Neural progenitor cell (in vitro differentiated cells): Measurements from ENCODE around the gene RCSD1. TPM values are rescaled to one million over a fixed set of nuclear protein-coding genes. Genes with fewer than 3 reads are reported as not detected.

Source experiments
- DNase-seq: peaks from one replicate; pipeline ENCODE4 v3.0.0-alpha.2; 2016; ENCODE audit warnings: low spot score
- H2AFZ ChIP-seq: fragments of 200-600 bp; sonication (generic); replicated peaks from 2 replicates; pipeline ENCODE4 v1.6.1; 2016; ENCODE audit warnings: antibody characterized with exemption
- H3F3A ChIP-seq: fragments of 200-600 bp; sonication (generic); 2 replicates; pipeline ENCODE4 v1.6.1; 2016; ENCODE audit warnings: antibody characterized with exemption, low read depth
- H3K27ac ChIP-seq: fragments of 200-600 bp; sonication (generic); 2 replicates; pipeline ENCODE4 v1.5.1; 2016; ENCODE audit warnings: mild to moderate bottlenecking
- H3K27me3 ChIP-seq: fragments of 200-600 bp; sonication (generic); 2 replicates; pipeline ENCODE4 v1.6.1; 2016; ENCODE audit warnings: mild to moderate bottlenecking, moderate library complexity
- H3K36me3 ChIP-seq: fragments of 200-600 bp; sonication (generic); 2 replicates; pipeline ENCODE4 v1.5.1; 2016
- H3K4me1 ChIP-seq: fragments of 200-600 bp; sonication (generic); 2 replicates; pipeline ENCODE4 v1.6.1; 2016; ENCODE audit warnings: mixed run types
- H3K4me2 ChIP-seq: fragments of 200-600 bp; sonication (generic); 2 replicates; pipeline ENCODE4 v1.6.1; 2016
- H3K4me3 ChIP-seq: fragments of 200-600 bp; sonication (generic); 2 replicates; pipeline ENCODE4 v1.5.1; 2016
- H3K79me2 ChIP-seq: fragments of 200-600 bp; sonication (generic); 2 replicates; pipeline ENCODE4 v1.6.1; 2016; ENCODE audit warnings: low read depth
- H3K9ac ChIP-seq: fragments of 200-600 bp; sonication (generic); 2 replicates; pipeline ENCODE4 v1.6.1; 2016
- H3K9me3 ChIP-seq: fragments of 200-600 bp; sonication (generic); 2 replicates; pipeline ENCODE4 v1.5.1; 2016; ENCODE audit warnings: low read depth
- H4K20me1 ChIP-seq: fragments of 200-600 bp; sonication (generic); 2 replicates; pipeline ENCODE4 v1.6.1; 2016; ENCODE audit warnings: low read depth
- H3K27ac Mint-ChIP-seq: 3 replicates; pipeline ENCODE4 v1.8.0; 2021; ENCODE audit warnings: mixed read lengths
- H3K27me3 Mint-ChIP-seq: 2 replicates; pipeline ENCODE4 v1.8.0; 2022; ENCODE audit warnings: low read depth, mild to moderate bottlenecking, inconsistent platforms, moderate library complexity, mixed read lengths; ENCODE audit not compliant: insufficient read depth
- H3K36me3 Mint-ChIP-seq: 3 replicates; pipeline ENCODE4 v1.8.0; 2021; ENCODE audit warnings: mixed read lengths
- H3K4me1 Mint-ChIP-seq: 3 replicates; pipeline ENCODE4 v1.8.0; 2021; ENCODE audit warnings: mixed read lengths
- H3K4me3 Mint-ChIP-seq: 3 replicates; pipeline ENCODE4 v1.8.0; 2021; ENCODE audit warnings: mild to moderate bottlenecking, moderate library complexity, mixed read lengths
- H3K9me3 Mint-ChIP-seq: 3 replicates; pipeline ENCODE4 v1.8.0; 2020; ENCODE audit warnings: mixed read lengths
- EZH2 ChIP-seq: fragments of 200-600 bp; sonication (generic); IDR thresholded peaks from 2 replicates; pipeline ENCODE4 v1.6.1; 2017; ENCODE audit warnings: antibody characterized with exemption, mild to moderate bottlenecking, moderate library complexity
- EZH2phosphoT487 ChIP-seq: fragments of 200-600 bp; sonication (generic); IDR thresholded peaks from 2 replicates; pipeline ENCODE4 v1.6.1; 2017; ENCODE audit warnings: antibody characterized with exemption
- total RNA-seq: library from RNA; depleted of rRNA; stranded (reverse); fragments of >200 nt; gene quantifications from 2 replicates; pipeline ENCODE4 v1.2.3, GENCODE V29; 2015; ENCODE audit warnings: low replicate concordance
- TF ChIP-seq, protein P1 (sequence below): fragments of 200-600 bp; sonication (generic); IDR thresholded peaks from 2 replicates; pipeline ENCODE4 v1.5.1; 2017; ENCODE audit warnings: antibody characterized with exemption, mild to moderate bottlenecking

The RCSD1 gene
- total RNA-seq, 1 donor from 2014 or later: 0.06 TPM

GRCh38 chr1:167666416-167666815, 36.4 kb downstream of the RCSD1 start:
- H3K9me3 Mint-ChIP-seq: no peaks in the 10 kb centered on the region
- H3K36me3 Mint-ChIP-seq: no peaks in the 10 kb centered on the region
- Histone ChIP-seq H3F3A (no peaks in the 10 kb centered on the region), H3K4me1 (no peaks in the 10 kb centered on the region), H3K27me3 (no peaks in the 10 kb centered on the region), H2AFZ (no peak overlapping the region), H3K4me3 (no peak overlapping the region), H3K79me2 (no peaks in the 10 kb centered on the region), H3K9ac (no peak overlapping the region), H3K9me3 (no peaks in the 10 kb centered on the region), H3K27ac (no peak overlapping the region), H3K36me3 (no peaks in the 10 kb centered on the region), H3K4me2 (no peak overlapping the region), H4K20me1 (no peaks in the 10 kb centered on the region)
- H3K4me1 Mint-ChIP-seq: peaks cover 26% of the 10 kb centered on the region
- H3K27me3 Mint-ChIP-seq: peaks cover 5% of the 10 kb centered on the region
- H3K4me3 Mint-ChIP-seq: no peak overlapping the region
- TF ChIP-seq EZH2phosphoT487: no peak
- TF ChIP-seq, protein P1, sequence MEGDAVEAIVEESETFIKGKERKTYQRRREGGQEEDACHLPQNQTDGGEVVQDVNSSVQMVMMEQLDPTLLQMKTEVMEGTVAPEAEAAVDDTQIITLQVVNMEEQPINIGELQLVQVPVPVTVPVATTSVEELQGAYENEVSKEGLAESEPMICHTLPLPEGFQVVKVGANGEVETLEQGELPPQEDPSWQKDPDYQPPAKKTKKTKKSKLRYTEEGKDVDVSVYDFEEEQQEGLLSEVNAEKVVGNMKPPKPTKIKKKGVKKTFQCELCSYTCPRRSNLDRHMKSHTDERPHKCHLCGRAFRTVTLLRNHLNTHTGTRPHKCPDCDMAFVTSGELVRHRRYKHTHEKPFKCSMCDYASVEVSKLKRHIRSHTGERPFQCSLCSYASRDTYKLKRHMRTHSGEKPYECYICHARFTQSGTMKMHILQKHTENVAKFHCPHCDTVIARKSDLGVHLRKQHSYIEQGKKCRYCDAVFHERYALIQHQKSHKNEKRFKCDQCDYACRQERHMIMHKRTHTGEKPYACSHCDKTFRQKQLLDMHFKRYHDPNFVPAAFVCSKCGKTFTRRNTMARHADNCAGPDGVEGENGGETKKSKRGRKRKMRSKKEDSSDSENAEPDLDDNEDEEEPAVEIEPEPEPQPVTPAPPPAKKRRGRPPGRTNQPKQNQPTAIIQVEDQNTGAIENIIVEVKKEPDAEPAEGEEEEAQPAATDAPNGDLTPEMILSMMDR: no peak
- DNase-seq: no peak
- H3K27ac Mint-ChIP-seq: no peak overlapping the region

DNA sequence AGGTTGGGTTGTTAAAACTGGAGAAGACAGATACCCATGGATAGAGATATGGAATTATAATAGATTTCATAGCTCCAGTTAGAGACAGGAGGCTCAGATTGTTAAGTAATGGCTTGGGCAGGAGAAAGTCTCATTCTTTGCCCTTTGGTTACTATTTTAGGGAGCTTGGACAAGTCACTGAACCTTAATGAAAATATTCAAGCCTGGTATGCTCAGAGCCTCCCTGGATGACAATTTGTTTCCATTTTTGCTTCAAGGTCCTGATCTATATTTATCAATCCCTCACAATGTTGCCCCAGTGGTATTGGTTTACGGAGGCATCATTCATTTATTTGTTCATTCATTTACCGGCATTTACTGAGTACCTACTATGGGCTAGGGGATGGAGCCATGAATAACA, 37.5 kb downstream of the RCSD1 start:
- no peak overlapping the region for H3K27ac Mint-ChIP-seq
- Histone ChIP-seq H3K9me3 (no peaks in the 10 kb centered on the region), H3K27me3 (no peaks in the 10 kb centered on the region), H4K20me1 (no peaks in the 10 kb centered on the region), H3K9ac (no peak overlapping the region), H3K4me2 (no peak overlapping the region), H2AFZ (no peak overlapping the region), H3K4me3 (no peak overlapping the region), H3K4me1 (no peaks in the 10 kb centered on the region), H3K79me2 (no peaks in the 10 kb centered on the region), H3K27ac (no peak overlapping the region), H3K36me3 (no peaks in the 10 kb centered on the region), H3F3A (no peaks in the 10 kb centered on the region)
- H3K9me3 Mint-ChIP-seq: no peaks in the 10 kb centered on the region
- H3K4me1 Mint-ChIP-seq: peaks cover 18% of the 10 kb centered on the region
- TF ChIP-seq, protein P1: no peak
- TF ChIP-seq EZH2phosphoT487 (no peak), EZH2 (no peak)
- peaks cover 5% of the 10 kb centered on the region for H3K27me3 Mint-ChIP-seq
- no peak for DNase-seq
- H3K4me3 Mint-ChIP-seq: no peak overlapping the region
- no peaks in the 10 kb centered on the region for H3K36me3 Mint-ChIP-seq

DNA sequence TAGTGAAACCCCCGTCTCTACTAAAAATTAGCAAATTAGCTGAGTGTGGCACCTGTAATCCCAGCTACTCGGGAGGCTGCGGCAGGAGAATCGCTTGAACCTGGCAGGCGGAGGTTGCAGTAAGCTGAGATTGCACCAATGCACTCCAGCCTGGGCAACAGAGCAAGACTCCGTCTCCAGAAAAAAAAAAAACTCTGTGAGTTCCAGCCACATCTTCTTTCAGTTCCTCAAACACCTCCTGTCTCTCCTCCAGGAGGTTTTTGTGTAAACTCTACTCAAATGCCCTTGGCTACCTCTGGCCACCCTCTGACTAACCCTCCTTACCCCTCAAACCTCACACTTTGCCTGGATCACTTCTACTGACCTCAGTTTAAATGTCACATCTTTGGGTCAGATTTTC, 38.1 kb downstream of the RCSD1 start:
- Histone ChIP-seq H3K9ac (no peak overlapping the region), H4K20me1 (no peaks in the 10 kb centered on the region), H3K9me3 (no peaks in the 10 kb centered on the region), H2AFZ (no peak overlapping the region), H3K27me3 (no peaks in the 10 kb centered on the region), H3K79me2 (no peaks in the 10 kb centered on the region), H3K27ac (no peak overlapping the region), H3K4me3 (no peak overlapping the region), H3K4me1 (no peaks in the 10 kb centered on the region), H3K4me2 (no peak overlapping the region), H3K36me3 (no peaks in the 10 kb centered on the region), H3F3A (no peaks in the 10 kb centered on the region)
- Mint-ChIP-seq H3K27me3 (peaks cover 5% of the 10 kb centered on the region), H3K4me1 (peaks cover 12% of the 10 kb centered on the region), H3K27ac (no peak overlapping the region), H3K4me3 (no peak overlapping the region), H3K9me3 (no peaks in the 10 kb centered on the region), H3K36me3 (no peaks in the 10 kb centered on the region)
- no peak for TF ChIP-seq EZH2
- TF ChIP-seq, protein P1: no peak
- TF ChIP-seq EZH2phosphoT487: no peak
- DNase-seq: no peak
